Stomach smooth muscle (tissue), 2 donors: Measurements from ENCODE around the gene KRT6C.
"Not testable (repeated sequence)": the region's sequence is repeated elsewhere in the genome, so short reads cannot be mapped to it uniquely, and the experiment has no call there.

ENCODE experiments used
- H3K27ac ChIP-seq: one replicate; pipeline ENCODE4 v1.7.0; 2013; ENCODE audit warnings: mild to moderate bottlenecking, low read length, inconsistent platforms
- H3K27me3 ChIP-seq, 2 donors: one replicate each; pipeline ENCODE4 v1.7.0; 2013; ENCODE audit warnings: low read length in 2 of 2; ENCODE audit not compliant: insufficient read depth in 2 of 2, control insufficient read depth in 1 of 2
- H3K36me3 ChIP-seq, 2 donors: one replicate each; pipeline ENCODE4 v1.7.0; 2013; ENCODE audit warnings: low read length in 2 of 2; ENCODE audit not compliant: control insufficient read depth in 2 of 2, insufficient read depth in 2 of 2
- H3K4me1 ChIP-seq: one replicate; pipeline ENCODE4 v1.7.0; 2013; ENCODE audit warnings: low read length; ENCODE audit not compliant: control insufficient read depth, insufficient read depth
- H3K4me3 ChIP-seq, 2 donors: one replicate each; pipeline ENCODE4 v1.7.0; 2013; ENCODE audit warnings: low read length in 2 of 2
- H3K9ac ChIP-seq, 2 donors: one replicate each; pipeline ENCODE4 v1.7.0; 2013; ENCODE audit warnings: low read length in 2 of 2, mild to moderate bottlenecking in 1 of 2
- H3K9me3 ChIP-seq, 2 donors: one replicate each; pipeline ENCODE4 v1.7.0; 2013; ENCODE audit warnings: low read length in 2 of 2; ENCODE audit not compliant: control insufficient read depth in 2 of 2
- donor health status: healthy.
- donor health status: Pancreatic carcinoma.

KRT6C gene

GRCh38 chr12:52454411-52455201 lies 19.0 kb downstream of the KRT6C start:
- no peaks in the 10 kb centered on the region for H3K9me3 ChIP-seq
- no peaks in the 10 kb centered on the region for H3K27me3 ChIP-seq
- H3K9ac ChIP-seq = no peak overlapping the region
- H3K36me3 ChIP-seq = no peaks in the 10 kb centered on the region
- H3K4me3 ChIP-seq = no peak overlapping the region
- no peaks in the 10 kb centered on the region for H3K4me1 ChIP-seq
- no peak overlapping the region for H3K27ac ChIP-seq

- Histone ChIP-seq H3K4me1 (no peaks in the 10 kb centered on the region), H3K27me3 (no peaks in the 10 kb centered on the region), H3K9me3 (no peaks in the 10 kb centered on the region), H3K9ac (no peak within 1 kb of the TSS), H3K36me3 (no peaks in the 10 kb centered on the region), H3K27ac (no peak within 1 kb of the TSS), H3K4me3 (no peak within 1 kb of the TSS)
Observed at GRCh38 chr12:52452101-52452500, 21.5 kb downstream of the KRT6C start, which contains the start of gene KRT6B. Gene KRT6B (minus strand): TSS chr12:52452146. CDS start chr12:52452078, 68 bp downstream.

GRCh38 chr12:52448228-52448627 lies 25.4 kb downstream of the KRT6C start:
- no peaks in the 10 kb centered on the region for H3K27me3 ChIP-seq
- H3K27ac ChIP-seq = no peak overlapping the region
- no peaks in the 10 kb centered on the region for H3K36me3 ChIP-seq
- H3K4me3 ChIP-seq = no peak overlapping the region
- no peaks in the 10 kb centered on the region for H3K9me3 ChIP-seq
- H3K4me1 ChIP-seq = no peaks in the 10 kb centered on the region
- H3K9ac ChIP-seq = no peak overlapping the region

- not testable (repeated sequence) for H3K27ac ChIP-seq, H3K9me3 ChIP-seq, H3K27me3 ChIP-seq, H3K9ac ChIP-seq, H3K4me3 ChIP-seq, H3K4me1 ChIP-seq, H3K36me3 ChIP-seq
Observed at GRCh38 chr12:52447196-52447595, 26.4 kb downstream of the KRT6C start.

- no peaks in the 10 kb centered on the region for H3K36me3 ChIP-seq
- H3K27ac ChIP-seq = no peak overlapping the region
- no peak overlapping the region for H3K4me3 ChIP-seq
- no peaks in the 10 kb centered on the region for H3K4me1 ChIP-seq
- no peak overlapping the region for H3K9ac ChIP-seq
- no peaks in the 10 kb centered on the region for H3K9me3 ChIP-seq
- H3K27me3 ChIP-seq = no peaks in the 10 kb centered on the region
Observed at GRCh38 chr12:52446367-52447045, 27.1 kb downstream of the KRT6C start.

GRCh38 chr12:52445876-52446275 lies 27.7 kb downstream of the KRT6C start:
- H3K36me3 ChIP-seq = no peaks in the 10 kb centered on the region
- H3K9me3 ChIP-seq = no peaks in the 10 kb centered on the region
- H3K27me3 ChIP-seq = no peaks in the 10 kb centered on the region
- H3K27ac ChIP-seq = no peak overlapping the region
- no peaks in the 10 kb centered on the region for H3K4me1 ChIP-seq
- no peak overlapping the region for H3K9ac ChIP-seq
- H3K4me3 ChIP-seq = no peak overlapping the region

- Histone ChIP-seq H3K27ac (no peak overlapping the region), H3K4me1 (no peaks in the 10 kb centered on the region), H3K9me3 (no peaks in the 10 kb centered on the region), H3K36me3 (no peaks in the 10 kb centered on the region), H3K9ac (no peak overlapping the region), H3K4me3 (no peak overlapping the region), H3K27me3 (no peaks in the 10 kb centered on the region)
Observed at GRCh38 chr12:52444647-52445595, 28.7 kb downstream of the KRT6C start.

- H3K27ac ChIP-seq = no peak overlapping the region
- no peaks in the 10 kb centered on the region for H3K4me1 ChIP-seq
- no peaks in the 10 kb centered on the region for H3K9me3 ChIP-seq
- no peaks in the 10 kb centered on the region for H3K27me3 ChIP-seq
- no peak overlapping the region for H3K9ac ChIP-seq
- H3K4me3 ChIP-seq = no peak overlapping the region
- H3K36me3 ChIP-seq = no peaks in the 10 kb centered on the region
Observed at GRCh38 chr12:52443966-52444365, 29.6 kb downstream of the KRT6C start.

GRCh38 chr12:52442600-52443061 lies 31.0 kb downstream of the KRT6C start:
- no peaks in the 10 kb centered on the region for H3K27me3 ChIP-seq
- H3K9ac ChIP-seq = no peak overlapping the region
- H3K36me3 ChIP-seq = no peaks in the 10 kb centered on the region
- H3K4me3 ChIP-seq = no peak overlapping the region
- H3K4me1 ChIP-seq = no peaks in the 10 kb centered on the region
- H3K27ac ChIP-seq = no peak overlapping the region
- no peaks in the 10 kb centered on the region for H3K9me3 ChIP-seq

GRCh38 chr12:52441320-52441911 lies 32.2 kb downstream of the KRT6C start:
- Histone ChIP-seq H3K27ac (no peak overlapping the region), H3K36me3 (no peaks in the 10 kb centered on the region), H3K9me3 (no peaks in the 10 kb centered on the region), H3K4me1 (no peaks in the 10 kb centered on the region), H3K9ac (no peak overlapping the region), H3K27me3 (no peaks in the 10 kb centered on the region), H3K4me3 (no peak overlapping the region)
